AG04449 (cell line): ENCODE data around the gene PROM1.

Experiments used
- CTCF ChIA-PET: fragments of 350-600 bp; formaldehyde crosslinking; extraction: SDS; loops from one replicate; lab custom pipeline; 2021; ENCODE audit warnings: antibody characterized with exemption; lab: Yijun Ruan, JAX
- POLR2A ChIA-PET: fragments of 400-600, 350-600 bp; formaldehyde crosslinking; extraction: SDS; loops from one replicate; lab custom pipeline; 2020; ENCODE audit warnings: antibody characterized with exemption, inconsistent platforms; lab: Yijun Ruan, JAX
- DNase-seq: peaks from one replicate; pipeline ENCODE4 v3.0.0-alpha.2; 2010; ENCODE audit warnings: low read depth, low spot score
- H3K4me3 ChIP-seq: 2 replicates; pipeline ENCODE4 v1.5.1; 2011; ENCODE audit warnings: low read depth, mild to moderate bottlenecking, control low read depth, low read length
- TF ChIP-seq, protein P1 (sequence below): IDR thresholded peaks from one replicate; pipeline ENCODE4 v1.5.1; 2011; ENCODE audit warnings: mild to moderate bottlenecking, moderate library complexity, low read length, control low read depth, inconsistent platforms; ENCODE audit not compliant: insufficient read depth; ENCODE audit errors: missing control alignments

Gene PROM1, protein sequence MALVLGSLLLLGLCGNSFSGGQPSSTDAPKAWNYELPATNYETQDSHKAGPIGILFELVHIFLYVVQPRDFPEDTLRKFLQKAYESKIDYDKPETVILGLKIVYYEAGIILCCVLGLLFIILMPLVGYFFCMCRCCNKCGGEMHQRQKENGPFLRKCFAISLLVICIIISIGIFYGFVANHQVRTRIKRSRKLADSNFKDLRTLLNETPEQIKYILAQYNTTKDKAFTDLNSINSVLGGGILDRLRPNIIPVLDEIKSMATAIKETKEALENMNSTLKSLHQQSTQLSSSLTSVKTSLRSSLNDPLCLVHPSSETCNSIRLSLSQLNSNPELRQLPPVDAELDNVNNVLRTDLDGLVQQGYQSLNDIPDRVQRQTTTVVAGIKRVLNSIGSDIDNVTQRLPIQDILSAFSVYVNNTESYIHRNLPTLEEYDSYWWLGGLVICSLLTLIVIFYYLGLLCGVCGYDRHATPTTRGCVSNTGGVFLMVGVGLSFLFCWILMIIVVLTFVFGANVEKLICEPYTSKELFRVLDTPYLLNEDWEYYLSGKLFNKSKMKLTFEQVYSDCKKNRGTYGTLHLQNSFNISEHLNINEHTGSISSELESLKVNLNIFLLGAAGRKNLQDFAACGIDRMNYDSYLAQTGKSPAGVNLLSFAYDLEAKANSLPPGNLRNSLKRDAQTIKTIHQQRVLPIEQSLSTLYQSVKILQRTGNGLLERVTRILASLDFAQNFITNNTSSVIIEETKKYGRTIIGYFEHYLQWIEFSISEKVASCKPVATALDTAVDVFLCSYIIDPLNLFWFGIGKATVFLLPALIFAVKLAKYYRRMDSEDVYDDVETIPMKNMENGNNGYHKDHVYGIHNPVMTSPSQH

GRCh38 chr4:16083241-16084191 lies at the start of gene PROM1:
PROM1 (minus strand) TSS chr4:16084023; CDS start chr4:16075906, 8,117 bp downstream.
- no peak for DNase-seq
- TF ChIP-seq, protein P1, sequence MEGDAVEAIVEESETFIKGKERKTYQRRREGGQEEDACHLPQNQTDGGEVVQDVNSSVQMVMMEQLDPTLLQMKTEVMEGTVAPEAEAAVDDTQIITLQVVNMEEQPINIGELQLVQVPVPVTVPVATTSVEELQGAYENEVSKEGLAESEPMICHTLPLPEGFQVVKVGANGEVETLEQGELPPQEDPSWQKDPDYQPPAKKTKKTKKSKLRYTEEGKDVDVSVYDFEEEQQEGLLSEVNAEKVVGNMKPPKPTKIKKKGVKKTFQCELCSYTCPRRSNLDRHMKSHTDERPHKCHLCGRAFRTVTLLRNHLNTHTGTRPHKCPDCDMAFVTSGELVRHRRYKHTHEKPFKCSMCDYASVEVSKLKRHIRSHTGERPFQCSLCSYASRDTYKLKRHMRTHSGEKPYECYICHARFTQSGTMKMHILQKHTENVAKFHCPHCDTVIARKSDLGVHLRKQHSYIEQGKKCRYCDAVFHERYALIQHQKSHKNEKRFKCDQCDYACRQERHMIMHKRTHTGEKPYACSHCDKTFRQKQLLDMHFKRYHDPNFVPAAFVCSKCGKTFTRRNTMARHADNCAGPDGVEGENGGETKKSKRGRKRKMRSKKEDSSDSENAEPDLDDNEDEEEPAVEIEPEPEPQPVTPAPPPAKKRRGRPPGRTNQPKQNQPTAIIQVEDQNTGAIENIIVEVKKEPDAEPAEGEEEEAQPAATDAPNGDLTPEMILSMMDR = no peak
- H3K4me3 ChIP-seq = no peak within 1 kb of the TSS; the same call in 1 of the 2 replicates
- CTCF ChIA-PET = no interaction called here
- POLR2A ChIA-PET = no interaction called here

DNA sequence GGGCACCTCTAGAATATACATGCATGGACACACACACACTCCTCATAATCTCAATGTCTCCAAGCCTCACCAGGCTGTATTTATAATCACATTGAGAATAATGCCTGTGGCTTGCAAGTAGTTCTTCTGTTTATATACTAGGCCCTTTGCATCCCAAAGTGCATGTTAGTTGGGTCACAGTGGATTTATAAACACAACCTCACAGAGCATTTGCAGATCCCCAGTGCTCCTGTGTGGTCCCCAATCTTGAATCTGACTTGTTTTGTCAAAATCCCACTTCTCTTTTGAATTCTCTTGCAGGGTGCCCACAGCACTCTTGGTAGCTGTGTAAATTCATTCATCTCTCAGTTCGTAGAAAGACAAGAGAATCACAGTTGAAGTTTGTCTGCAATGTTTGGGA lies 49.6 kb upstream of the PROM1 start:
- POLR2A ChIA-PET = no interaction called here
- CTCF ChIA-PET = no interaction called here
- TF ChIP-seq, protein P1 = no peak
- no peak for DNase-seq
- no peak overlapping the region for H3K4me3 ChIP-seq

DNA sequence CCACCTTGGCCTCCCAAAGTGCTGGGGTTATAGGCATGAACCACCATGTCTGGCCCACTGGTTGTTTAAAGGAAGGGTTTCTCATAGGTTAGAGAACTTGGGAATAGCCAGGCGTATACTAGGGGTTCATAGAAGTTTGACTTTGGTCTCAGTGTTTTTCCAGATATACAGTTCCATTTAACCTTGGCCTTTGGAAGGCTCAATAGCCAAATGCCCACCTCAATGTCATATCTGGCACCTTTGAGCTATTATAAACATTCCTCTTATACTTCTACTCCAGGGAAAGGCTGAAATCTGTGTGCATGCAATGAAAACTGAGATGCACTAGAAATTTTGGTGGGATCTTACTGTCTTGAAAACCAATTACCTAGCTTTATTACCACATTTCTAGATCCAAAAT lies 47.5 kb upstream of the PROM1 start:
- TF ChIP-seq, protein P1 = no peak
- H3K4me3 ChIP-seq = no peak overlapping the region
- DNase-seq = no peak
- CTCF ChIA-PET = no interaction called here
- POLR2A ChIA-PET = no interaction called here

- ChIA-PET POLR2A (no interaction called here), CTCF (no interaction called here)
- TF ChIP-seq, protein P1 = no peak
- DNase-seq = no peak
- no peak overlapping the region for H3K4me3 ChIP-seq
Observed at GRCh38 chr4:16129336-16129735, 45.5 kb upstream of the PROM1 start.

- H3K4me3 ChIP-seq = no peak overlapping the region
- no peak for DNase-seq
- POLR2A ChIA-PET = no interaction called here
- TF ChIP-seq, protein P1 = no peak
- CTCF ChIA-PET = interaction anchor here (0.6 kb wide), 1 partner anchor 11 kb away, joined by 3 read pairs; no protein-coding TSS in a partner anchor
Observed at GRCh38 chr4:16126714-16127113, 42.9 kb upstream of the PROM1 start.
